NT2/D1 (cell line): ENCODE results near the gene IL12A.

Source experiments
- SUZ12 ChIP-seq: IDR thresholded peaks from 2 replicates; pipeline ENCODE4 v1.6.1; 2011; ENCODE audit not compliant: insufficient read length, insufficient read depth; ENCODE audit errors: extremely low read depth
- YY1 ChIP-seq: IDR thresholded peaks from 2 replicates; pipeline ENCODE4 v1.6.1; 2011; ENCODE audit not compliant: insufficient read length, insufficient read depth
- ZNF274 ChIP-seq: IDR thresholded peaks from 2 replicates; pipeline ENCODE4 v1.6.1; 2011; ENCODE audit warnings: mild to moderate bottlenecking, low read depth, low read length

DNA sequence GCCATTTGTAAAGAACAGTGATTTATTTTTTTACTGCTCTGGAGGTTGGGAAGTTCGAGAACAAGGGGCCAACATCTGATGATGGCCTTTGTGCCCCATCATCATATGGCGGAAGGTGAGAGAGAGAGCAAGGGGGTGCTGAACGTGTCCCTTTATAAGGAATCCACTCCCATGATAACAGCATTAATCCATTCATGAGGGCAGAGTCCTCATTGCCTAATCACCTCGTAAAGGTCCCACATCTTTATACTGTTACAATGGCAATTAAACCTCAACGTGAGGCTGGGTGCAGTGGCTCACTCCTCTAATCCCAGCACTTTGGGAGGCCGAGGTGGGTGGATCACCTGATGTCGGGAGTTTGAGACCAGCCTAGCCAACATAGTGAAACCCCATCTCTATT, 8.3 kb downstream of the IL12A start:
- TF ChIP-seq ZNF274 (no peak), SUZ12 (no peak), YY1 (no peak)
